NCI-H146 treated with DMSO at 0.1 percent for 48 hours (cell line): ENCODE measurements around the gene COPS2.
"Not testable (repeated sequence)": the region's sequence is repeated elsewhere in the genome, so short reads cannot be mapped to it uniquely, and the experiment has no call there.

Source experiments
- DNase-seq: peaks from one replicate; lab custom pipeline; 2025; ENCODE audit not compliant: unreplicated experiment; lab: John Stamatoyannopoulos, UW

Gene COPS2

DNA sequence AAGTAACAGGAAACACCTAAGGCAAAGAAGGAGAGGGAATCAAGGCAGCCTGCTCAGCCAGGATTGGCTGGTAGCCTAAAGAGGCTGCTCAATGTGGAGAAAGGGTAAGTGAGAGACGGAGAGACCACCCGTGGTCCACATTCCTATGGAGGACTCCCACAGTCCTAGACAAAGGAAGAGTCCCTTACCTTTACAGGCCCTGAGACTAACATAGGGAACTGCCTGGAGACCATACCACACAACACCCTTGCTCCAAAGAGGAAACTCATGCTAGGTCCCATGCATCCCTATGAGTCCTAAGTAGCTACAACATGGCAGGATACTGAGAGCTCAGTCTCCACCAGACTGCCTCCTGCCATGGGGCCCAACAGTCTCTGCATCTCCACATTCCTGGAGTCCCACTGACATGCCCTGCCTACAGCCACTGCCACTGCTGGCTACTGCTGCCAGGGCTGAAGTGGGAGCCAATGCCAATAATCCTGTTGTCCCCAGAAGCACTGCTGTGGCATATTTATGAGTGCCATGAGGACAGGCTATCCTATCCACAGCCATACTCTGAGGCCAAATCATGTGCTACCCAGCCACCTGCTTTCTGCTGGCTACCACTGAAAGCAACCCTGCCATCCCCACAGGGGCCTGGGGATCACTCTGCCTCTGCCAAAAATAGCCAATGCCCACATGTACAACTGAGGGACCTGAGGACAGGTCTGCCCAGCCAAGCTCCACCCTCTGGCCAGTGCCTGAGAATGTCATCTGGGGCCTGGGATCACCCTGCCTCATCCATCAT is 45.0 kb downstream of the COPS2 start:
- DNase-seq = no peak

DNA sequence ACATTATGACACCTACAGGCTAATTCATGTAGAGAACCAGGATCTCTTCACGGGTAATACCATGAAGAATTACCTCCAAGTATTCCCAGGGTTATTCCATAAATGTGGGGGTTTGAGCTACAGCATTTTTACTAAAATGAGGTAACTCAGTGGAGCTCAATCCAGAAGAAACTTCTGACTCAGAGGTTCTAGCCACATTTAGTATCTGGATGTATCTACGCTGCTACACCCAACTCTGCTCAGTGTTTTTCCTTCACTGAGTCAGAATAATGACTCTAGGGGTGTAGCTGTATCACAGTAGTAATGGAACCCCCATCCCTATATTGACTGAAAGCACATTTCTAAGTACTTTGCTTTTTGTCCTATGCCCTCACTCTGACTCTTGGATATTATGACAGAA is 52.4 kb downstream of the COPS2 start:
- no peak for DNase-seq

DNA sequence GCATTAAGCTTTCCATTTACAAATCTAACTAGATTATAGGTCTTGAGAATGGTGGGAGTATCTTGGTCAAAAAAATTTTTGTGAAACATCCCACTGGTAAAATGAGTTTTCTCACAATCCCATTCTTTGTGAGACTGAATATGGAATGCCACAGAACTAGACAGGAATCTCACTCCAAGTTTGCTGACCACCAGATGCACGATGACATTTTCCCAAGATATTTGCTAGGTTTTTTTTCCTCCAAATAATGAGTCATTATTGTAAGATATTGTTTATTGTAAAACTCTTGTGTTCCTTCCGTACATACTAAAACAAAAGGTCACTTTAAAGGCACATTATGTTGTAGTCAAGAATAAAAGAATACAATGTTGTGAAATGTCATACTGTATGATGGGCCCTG is 53.9 kb downstream of the COPS2 start:
- no peak for DNase-seq

DNA sequence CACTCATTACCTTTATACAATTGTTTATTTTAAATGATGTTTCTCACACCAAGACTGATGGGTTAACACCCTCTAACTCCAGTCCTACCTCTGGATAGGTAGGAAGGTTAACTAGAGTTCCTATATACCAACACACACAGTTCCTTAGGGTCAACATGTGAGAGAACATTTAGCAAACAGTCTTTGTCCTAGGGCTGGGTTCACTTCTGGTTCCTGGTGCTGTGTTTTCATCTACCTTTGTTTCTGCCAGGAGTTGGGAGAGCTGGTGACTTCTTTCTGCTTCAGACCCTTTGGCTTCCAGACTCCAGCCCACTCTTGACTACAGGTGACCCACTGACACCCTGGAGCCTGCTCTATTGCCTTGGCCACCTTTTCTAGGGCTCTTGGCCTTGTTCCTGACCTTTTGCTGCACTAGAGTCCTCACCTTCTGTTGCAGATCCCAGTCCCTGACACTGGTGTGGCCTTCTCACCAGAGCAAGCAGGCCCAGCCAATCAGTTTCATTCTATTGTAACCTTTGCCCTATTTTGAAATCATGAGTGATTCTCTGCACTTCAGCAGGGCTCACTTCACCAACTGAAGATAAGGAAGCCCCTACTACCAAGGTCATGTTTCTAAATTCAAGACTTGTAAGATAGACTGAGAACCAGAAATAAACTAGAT is 59.2 kb downstream of the COPS2 start:
- DNase-seq = no peak

DNA sequence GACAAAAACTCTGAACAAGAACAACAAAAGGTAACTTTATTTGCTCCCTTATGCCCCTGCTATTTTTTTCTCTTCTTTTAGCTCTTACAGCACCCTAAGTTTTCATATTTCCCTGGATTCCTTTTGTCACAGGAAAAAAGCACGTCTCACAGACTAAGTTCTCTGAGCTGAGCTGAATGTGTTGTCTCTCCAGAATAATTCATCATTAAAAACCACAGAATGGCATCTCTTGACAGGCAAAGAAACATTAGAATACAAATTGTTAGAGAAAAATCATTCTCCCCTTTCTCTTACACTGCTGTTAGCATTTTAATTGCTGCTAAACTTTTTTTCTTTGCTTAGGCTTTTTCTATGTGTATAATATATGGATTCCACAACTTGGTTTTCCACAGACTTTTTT is 60.5 kb downstream of the COPS2 start:
- no peak for DNase-seq

DNA sequence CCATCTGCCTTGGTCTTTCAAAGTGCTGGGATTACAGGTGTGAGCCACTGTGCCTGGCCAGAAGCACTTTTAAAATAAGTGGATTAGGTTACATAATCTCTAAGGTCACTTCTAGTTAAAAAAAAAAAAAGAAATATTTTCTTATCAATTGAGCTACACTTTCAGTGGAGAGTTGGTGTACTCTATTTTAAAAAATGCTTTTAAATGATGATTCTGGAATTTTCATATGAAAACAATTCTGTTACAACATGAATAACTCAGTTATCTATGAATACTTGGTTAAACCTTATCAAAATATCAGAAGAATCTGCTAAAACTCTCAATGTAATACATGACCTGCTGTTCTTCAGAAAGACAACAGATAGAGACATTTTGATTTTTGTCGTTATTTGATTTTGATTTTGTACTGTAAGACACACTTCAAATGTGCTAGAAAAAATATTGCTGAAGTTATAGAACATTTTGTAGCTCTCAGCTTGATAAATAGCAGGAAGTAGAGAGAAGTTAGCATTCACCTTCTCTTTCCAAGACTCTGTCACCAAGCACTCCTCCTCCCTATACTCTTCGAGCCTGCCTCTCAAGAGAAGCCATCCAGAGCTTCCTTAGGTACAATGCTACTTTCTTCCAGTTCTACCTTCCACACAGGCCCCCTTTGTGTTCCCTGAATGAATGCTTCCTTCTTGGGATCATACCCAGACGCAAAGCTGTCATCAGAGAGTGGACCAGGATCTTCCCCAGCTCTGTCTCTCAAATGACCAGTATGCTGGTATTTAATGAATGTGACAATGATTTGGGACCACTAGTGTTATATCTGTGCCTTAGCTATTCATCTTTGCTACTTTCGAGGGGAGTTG is 61.9 kb downstream of the COPS2 start:
- DNase-seq = no peak

DNA sequence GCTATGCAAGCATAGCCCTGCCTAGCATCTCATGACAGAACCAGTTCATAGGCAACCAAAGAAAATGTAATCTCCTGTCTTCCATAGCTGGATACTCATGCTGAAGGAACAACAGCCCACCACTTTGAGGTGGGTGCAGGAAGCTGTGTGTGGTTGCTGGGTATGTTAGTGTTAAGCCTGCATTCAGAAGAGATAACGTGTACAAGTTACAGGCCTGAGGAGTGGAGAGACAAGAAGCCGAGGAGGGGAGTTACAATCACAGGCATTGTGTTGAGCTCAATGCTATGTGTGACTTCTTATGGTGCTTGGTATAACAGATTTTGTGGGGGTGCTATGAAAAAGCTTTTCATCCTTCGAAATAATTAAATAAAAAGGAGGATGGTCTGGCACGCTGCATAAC is 66.4 kb downstream of the COPS2 start:
- DNase-seq = no peak

DNA sequence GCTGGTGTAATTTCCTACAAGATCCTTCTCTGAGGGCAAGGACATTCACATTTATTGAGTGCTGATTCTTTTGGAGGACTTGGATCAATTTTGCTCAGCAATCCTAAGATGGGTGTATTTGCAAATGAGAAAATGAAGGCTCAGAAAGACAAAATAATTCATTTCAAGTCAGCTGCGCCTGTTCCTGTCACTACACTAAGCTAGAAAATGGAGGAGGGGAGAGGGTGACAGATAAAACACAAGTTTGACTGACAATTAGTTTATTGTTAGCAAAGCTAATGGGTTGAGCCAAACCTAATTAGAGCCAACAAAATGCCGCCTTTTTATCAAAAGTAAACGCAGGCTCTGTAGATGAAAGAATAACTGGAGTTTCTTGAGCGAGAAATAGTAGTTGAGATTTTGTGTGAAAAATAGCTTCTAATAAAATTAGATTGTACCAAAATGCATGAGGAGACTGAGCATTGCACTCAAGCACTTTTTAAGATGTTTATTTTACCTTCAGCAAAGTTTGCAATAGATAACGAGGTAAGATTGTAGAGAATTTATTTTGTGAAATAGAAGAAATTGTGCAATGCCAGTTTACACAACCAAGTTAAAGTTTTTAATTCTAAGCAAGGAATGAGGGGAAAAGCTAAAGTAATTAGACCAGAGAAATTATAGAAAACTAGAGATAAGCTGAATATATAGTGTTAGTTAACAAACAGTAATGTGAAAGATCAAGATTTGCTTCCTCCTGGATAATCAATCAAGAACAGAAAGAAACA is 69.5 kb downstream of the COPS2 start:
- DNase-seq = no peak

DNA sequence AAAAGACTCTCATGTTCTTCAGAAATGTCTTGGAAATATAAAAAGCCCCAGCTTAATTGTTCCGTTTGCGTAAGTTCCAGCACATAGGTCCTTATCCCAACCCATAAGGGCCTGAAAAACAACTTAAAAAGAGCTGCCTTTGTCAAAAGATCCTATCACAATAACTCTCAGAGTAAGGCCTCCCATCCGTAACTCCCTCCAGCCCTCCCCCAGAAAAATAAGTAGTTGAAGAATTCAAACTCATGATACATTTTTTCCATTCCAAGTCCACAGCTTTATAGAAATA is 71.2 kb downstream of the COPS2 start:
- DNase-seq = no peak

DNA sequence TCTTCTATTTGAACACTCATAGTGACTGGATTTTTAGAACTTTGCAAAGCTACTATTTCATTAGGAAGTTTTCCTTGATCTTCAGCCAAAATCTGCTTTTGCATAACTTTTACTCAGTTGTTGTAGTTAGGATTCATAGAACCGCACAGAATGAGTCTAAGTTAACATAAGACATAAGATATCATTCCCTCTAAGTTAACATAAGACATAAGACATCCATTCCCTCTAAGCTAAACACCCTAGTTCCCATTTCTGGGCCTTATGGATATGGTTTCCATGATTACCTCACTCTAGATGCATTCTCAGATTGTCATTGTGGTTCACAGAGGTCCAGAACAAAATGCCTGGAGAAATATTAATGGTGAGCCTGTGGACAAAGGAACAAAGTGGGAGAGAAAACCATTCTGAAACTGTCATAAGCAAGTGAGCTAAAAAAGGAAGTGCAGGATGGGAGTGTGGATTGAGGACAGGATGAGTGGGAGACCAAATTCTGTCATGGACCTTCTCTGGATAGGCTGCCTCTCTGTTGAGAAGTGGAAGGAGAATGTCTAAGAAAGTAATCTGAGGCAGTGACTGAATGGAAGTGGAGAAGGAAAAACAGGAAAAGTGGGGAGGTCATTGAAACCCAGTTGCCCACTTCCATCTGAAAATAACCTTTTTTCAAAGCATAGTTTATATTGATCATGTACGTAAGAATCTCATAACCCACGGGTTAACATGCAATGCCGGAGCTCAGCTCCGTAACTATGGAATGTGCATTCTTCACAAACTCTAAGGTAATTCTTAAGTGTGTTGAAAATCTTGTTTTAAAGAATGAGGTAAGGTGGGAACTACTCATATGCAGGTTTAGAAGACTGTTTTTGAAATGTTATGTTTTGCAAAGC is 71.8 kb downstream of the COPS2 start:
- no peak for DNase-seq

DNA sequence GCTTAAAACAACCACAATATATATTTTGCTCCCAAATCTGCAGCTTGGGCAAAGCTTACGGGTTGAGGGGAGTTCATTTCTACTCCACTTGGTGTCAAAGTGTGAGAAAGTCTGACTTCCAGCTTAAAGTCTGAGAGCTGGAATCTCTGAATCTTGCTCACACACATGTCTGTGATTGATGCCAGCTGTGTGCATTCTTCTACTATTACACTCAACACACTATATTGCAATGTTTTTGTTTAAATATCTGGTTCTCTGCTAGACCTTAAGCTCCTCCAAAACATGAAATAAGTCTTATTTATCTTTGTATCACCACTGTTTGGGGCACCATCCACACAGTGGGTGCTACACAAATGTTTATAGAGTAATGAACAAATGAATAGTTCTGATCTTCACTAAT is 72.4 kb downstream of the COPS2 start:
- DNase-seq = no peak

DNA sequence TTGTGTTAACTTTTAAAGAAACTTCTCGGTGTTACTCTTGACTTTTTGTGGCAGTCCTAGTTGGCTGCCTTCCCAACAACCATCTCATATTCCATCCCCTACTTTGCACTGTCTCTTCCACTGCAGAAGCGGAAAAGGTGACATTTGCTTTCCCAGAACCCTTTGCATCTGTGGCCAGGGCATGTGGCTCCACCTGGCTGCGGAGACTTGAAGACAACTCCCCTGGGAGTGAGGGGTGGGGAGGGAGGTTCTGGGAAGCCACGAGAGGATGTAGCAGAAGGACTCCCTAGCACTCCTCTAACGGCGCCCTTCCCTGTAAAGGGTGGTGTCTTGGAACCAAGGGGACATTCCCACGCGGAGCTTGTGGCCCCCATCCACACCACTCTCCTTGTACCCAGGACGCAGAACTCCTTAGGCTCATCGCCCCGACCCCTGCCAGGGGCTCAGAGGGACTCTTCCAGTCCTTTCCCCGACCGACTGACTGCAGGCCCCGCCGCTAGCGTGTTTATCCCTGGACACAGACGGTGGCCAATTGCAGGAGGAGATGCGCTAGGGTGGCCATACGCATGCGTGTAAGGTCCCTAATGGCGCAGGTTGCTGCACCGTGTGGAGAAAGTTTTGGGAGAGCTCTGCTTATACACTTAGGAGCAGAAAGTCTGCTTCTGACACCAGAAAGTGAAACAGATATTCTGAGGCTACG is 75.9 kb downstream of the COPS2 start:
- no peak for DNase-seq

DNA sequence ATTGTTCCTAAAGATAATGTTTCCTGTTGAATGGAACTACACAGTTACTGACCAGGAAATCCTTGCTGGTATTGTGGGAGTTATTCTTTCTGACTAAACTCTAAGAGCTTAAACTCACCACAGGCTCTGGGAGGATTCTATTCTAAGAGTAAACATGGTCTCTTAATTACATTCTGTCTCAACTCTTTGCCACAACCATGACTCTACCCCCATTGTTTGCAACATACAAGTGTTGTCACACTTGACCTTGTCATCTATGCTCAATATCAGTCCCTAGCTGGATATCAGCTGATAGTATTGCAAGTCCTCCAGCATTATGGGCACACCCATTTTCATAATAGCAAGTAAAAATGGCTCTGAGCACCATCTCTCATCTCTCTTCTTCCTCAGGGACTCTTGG is 79.5 kb downstream of the COPS2 start:
- DNase-seq = no peak

DNA sequence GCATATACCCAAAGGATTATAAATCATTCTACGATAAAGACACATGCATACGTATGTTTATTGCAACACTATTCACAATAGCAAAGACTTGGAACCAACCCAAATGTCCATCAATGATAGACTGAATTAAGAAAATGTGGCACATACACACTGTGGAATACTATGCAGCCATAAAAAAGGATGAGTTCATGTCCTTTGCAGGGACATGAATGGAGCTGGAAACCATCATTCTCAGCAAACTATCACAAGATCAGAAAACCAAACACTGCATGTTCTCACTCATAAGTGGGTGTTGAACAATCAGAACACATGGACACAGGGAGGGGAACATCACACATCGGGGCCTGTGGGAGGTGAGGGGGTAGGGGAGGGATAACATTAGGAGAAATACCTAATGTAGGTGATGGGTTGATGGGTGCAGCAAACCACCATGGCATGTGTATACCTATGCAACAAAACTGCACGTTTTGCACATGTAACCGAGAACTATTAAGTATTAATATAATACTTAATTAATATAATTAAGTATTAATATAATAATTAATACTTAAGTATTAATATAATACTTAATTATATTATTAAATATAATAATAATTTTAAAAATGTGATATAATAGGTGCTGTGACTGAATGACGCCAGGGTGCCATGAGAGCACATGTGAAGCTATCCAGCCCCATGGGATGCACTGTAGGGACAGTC is 80.7 kb downstream of the COPS2 start:
- not testable (repeated sequence) for DNase-seq
